T-cell (primary cell): ENCODE measurements around the gene PDSS2. TPM values are rescaled to one million over a fixed set of nuclear protein-coding genes. Genes with fewer than 3 reads are reported as not detected.

Source experiments
- ATAC-seq, 4 experiments: fragments of 200-7000 bp in 3 of 4; fragments of 150-1000 bp in 1 of 4; cut with Tn5 transposase; replicated peaks in 1 of 4; 1 replicate in 3 of 4; 2 replicates in 1 of 4; pipeline ENCODE4 v1.10.0; 2021; ENCODE audit warnings: moderate library complexity in 3 of 4, mild to moderate bottlenecking in 2 of 4, moderate number of reproducible peaks in 1 of 4
- CTCF ChIA-PET, 2 donors: fragments of 300-600 bp; sonication (Branson Sonifier 250); formaldehyde crosslinking; loops; one replicate each; lab custom pipeline; 2022; ENCODE audit warnings: antibody characterized with exemption in 2 of 2; lab: Charles Lee
- POLR2A ChIA-PET, 2 donors: fragments of 300-600 bp; sonication (Branson Sonifier 250); formaldehyde crosslinking; loops; one replicate each; lab custom pipeline; 2022; ENCODE audit warnings: antibody characterized with exemption in 2 of 2; lab: Charles Lee
- DNase-seq, 35 experiments: peaks; one replicate each; pipeline versions ENCODE4 v3.0.0 to v3.0.0-alpha.2; 2013 to 2023
- H3K27ac ChIP-seq: one replicate; pipeline ENCODE4 v1.5.1; 2013; ENCODE audit warnings: low read length
- H3K27me3 ChIP-seq, 2 experiments: replicated peaks in 1 of 2; 1 replicate in 1 of 2; 2 replicates in 1 of 2; pipeline versions ENCODE4 v1.6.1 to v1.7.0; 2013; ENCODE audit warnings: low read length in 1 of 2, mixed read lengths in 1 of 2; ENCODE audit not compliant: control insufficient read depth in 2 of 2, insufficient read depth in 2 of 2; ENCODE audit errors: extremely low read depth in 1 of 2
- H3K36me3 ChIP-seq, 2 donors: 1 replicate in 1 of 2; 2 replicates in 1 of 2; pipeline versions ENCODE4 v1.6.1 to v1.7.0; 2013; ENCODE audit warnings: low read length in 1 of 2; ENCODE audit not compliant: control insufficient read depth in 2 of 2, insufficient read depth in 1 of 2; ENCODE audit errors: extremely low read depth in 1 of 2
- H3K4me1 ChIP-seq, 2 experiments: 1 replicate in 1 of 2; 2 replicates in 1 of 2; pipeline versions ENCODE4 v1.6.1 to v1.7.0; 2013; ENCODE audit warnings: low read length in 2 of 2, mixed read lengths in 1 of 2; ENCODE audit not compliant: insufficient read depth in 2 of 2, control insufficient read depth in 1 of 2; ENCODE audit errors: extremely low read depth in 1 of 2
- H3K4me3 ChIP-seq, 2 donors: 1 replicate in 1 of 2; 2 replicates in 1 of 2; pipeline versions ENCODE4 v1.5.1 to v1.7.0; 2013; ENCODE audit warnings: mild to moderate bottlenecking in 2 of 2, low read length in 1 of 2, moderate library complexity in 1 of 2; ENCODE audit not compliant: control insufficient read depth in 1 of 2; ENCODE audit errors: extremely low read depth in 1 of 2
- H3K9me3 ChIP-seq: 2 replicates; pipeline ENCODE4 v1.7.0; 2013
- H3K27ac Mint-ChIP-seq, 2 donors: one replicate each; pipeline ENCODE4 v1.8.0; 2020 to 2021; ENCODE audit warnings: mild to moderate bottlenecking in 2 of 2, mixed read lengths in 2 of 2
- H3K27me3 Mint-ChIP-seq, 2 donors: one replicate each; pipeline ENCODE4 v1.8.0; 2021 to 2022; ENCODE audit warnings: mixed read lengths in 2 of 2
- H3K36me3 Mint-ChIP-seq: one replicate; pipeline ENCODE4 v1.8.0; 2021; ENCODE audit warnings: mixed read lengths
- H3K4me1 Mint-ChIP-seq, 3 donors: one replicate each; pipeline ENCODE4 v1.8.0; 2020 to 2022; ENCODE audit warnings: mixed read lengths in 3 of 3, mild to moderate bottlenecking in 1 of 3
- H3K4me3 Mint-ChIP-seq, 3 donors: one replicate each; pipeline ENCODE4 v1.8.0; 2020 to 2022; ENCODE audit warnings: mild to moderate bottlenecking in 3 of 3, mixed read lengths in 3 of 3, moderate library complexity in 3 of 3
- H3K9me3 Mint-ChIP-seq, 3 donors: one replicate each; pipeline ENCODE4 v1.8.0; 2020 to 2022; ENCODE audit warnings: mixed read lengths in 3 of 3
- WGBS: methylation state at CpG from one replicate; pipeline ENCODE4 v1.1.5; 2013; ENCODE audit warnings: missing lambda C conversion rate; ENCODE audit not compliant: insufficient coverage; 5-methylcytosine and 5-hydroxymethylcytosine counted together
- total RNA-seq, 35 experiments: library from RNA in 6 of 35; stranded (reverse) in 6 of 35; fragments of 120-200 nt in 1 of 35; gene quantifications; one replicate each; pipeline versions ENCODE4 v1.2.1 to v1.2.4 and lab custom pipeline; 2013 to 2026

The PDSS2 gene
- total RNA-seq, 5 donors from 2014 or later (not counting 1 experiment from before 2014, with no cell fraction given): 10.8 to 13.6 (median 11.8) TPM

GRCh38 chr6:107495196-107495643, 35.9 kb upstream of the PDSS2 start:
- Mint-ChIP-seq H3K27me3 (peaks cover 13 to 30% of the 10 kb centered on the region in 2 donors), H3K27ac (no peak overlapping the region), H3K36me3 (no peaks in the 10 kb centered on the region), H3K4me3 (no peak overlapping the region), H3K9me3 (no peaks in the 10 kb centered on the region), H3K4me1 (peaks cover 6 to 12% (median 11%) of the 10 kb centered on the region in 3 donors)
- Histone ChIP-seq H3K4me3 (no peak overlapping the region), H3K36me3 (no peaks in the 10 kb centered on the region), H3K4me1 (peaks cover 5 to 11% of the 10 kb centered on the region in 2 experiments), H3K9me3 (no peaks in the 10 kb centered on the region), H3K27ac (no peak overlapping the region), H3K27me3 (peaks cover 19 to 24% of the 10 kb centered on the region in 2 experiments)
- DNase-seq (no peak), ATAC-seq (no peak)
- ChIA-PET POLR2A (no interaction called here), CTCF (no interaction called here)
- WGBS: no CpG with 5 or more reads among the region's 7 CpGs

DNA sequence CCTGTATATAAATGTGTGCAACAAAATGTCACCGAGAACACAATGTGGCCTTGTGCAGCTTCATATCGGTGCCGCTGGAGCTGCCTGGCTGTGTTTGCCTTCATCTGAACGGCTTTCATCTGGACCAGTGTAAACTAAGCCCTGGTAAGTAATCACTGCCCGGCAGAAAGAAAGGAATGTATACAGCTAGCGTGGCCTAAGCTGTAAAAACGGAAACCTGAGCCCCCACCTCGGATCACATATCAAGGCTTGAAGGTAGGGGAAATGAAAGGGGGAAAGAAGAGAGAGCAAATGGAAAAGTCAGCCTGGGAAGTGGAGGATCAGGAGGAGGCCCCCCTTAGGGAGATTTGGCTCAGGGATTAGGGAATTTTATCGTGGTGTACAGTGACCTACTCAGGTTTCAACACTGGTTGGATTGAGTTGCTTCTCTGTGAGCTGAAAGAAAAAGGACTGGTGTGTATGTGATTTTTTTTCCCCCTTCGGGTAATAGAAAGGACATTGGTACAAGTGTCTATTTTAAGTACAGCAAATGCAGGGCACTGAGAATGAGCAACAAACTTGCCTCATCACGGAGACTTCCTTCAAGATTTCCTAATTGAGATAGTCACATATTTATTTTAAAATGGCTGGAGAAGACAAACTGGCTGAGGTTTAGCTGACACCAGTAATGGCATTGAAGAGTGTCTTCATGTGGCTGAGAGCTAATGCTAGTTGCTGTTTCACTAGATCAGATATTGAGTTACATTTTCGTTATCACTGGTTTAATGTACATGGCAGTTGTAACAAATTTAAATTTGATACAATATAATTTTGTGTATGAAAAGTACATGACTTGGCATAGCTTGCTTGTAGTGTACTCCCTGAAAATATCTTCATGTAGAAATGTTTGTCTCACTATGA, 34.0 kb upstream of the PDSS2 start:
- H3K4me1 ChIP-seq: peaks cover 13 to 24% of the 10 kb centered on the region in 2 experiments
- ChIA-PET CTCF (no interaction called here), POLR2A (no interaction called here)
- H3K27me3 Mint-ChIP-seq: peaks cover 17 to 32% of the 10 kb centered on the region in 2 donors
- no peaks in the 10 kb centered on the region for H3K36me3 Mint-ChIP-seq
- 60% methylated on average over 8 of the region's 12 CpGs for WGBS
- no peak overlapping the region for H3K27ac ChIP-seq
- H3K4me3 ChIP-seq: no peak overlapping the region
- no peak overlapping the region for H3K4me3 Mint-ChIP-seq
- H3K27ac Mint-ChIP-seq: no peak overlapping the region
- DNase-seq (no peak), ATAC-seq (no peak)
- H3K9me3 ChIP-seq: no peaks in the 10 kb centered on the region
- H3K4me1 Mint-ChIP-seq: peaks cover 13 to 20% (median 17%) of the 10 kb centered on the region in 3 donors
- H3K36me3 ChIP-seq: no peaks in the 10 kb centered on the region
- no peaks in the 10 kb centered on the region for H3K9me3 Mint-ChIP-seq
- H3K27me3 ChIP-seq: peaks cover 15 to 36% of the 10 kb centered on the region in 2 experiments

DNA sequence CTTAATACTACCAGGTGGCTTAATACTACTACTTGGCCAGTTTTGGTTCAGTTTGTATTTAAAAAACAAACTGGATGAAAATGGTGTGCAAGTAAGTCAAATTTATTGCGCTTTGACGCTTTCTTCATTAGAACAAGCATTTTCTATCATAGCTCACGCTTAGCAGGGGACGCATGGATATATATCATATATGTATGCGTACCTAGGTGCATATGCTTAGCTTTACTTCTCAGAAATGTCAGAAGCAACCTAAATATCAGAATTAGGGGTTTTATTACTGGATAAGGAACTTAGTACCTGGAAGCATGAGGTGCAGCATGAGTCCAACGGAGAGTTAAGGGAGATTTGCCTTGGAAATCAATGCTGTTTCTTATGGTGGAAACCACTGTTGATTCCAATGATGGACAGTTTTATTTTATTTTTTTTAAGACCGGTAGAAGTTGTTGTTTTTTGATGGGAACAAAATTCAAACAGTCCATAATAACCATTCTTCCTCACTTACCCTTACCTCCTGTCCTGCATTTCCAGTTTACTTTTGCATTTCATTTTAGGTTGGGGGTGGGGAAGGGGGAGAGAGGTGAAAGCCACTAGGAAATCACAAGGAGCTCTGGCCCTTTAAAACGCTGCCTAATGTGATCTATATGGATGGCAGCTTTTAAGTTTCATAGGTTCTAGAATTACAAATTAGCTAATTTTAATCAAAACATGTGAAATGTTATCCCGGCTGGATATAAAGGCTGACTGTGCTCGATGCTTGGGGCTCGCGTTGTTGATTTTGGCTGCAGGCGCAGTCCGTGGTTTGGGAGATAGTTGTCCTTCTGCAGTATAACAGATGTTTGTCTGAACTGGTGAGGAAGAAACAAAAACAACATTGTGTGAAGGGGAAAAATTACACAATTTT, 32.6 kb upstream of the PDSS2 start:
- Histone ChIP-seq H3K27ac (no peak overlapping the region), H3K4me3 (no peak overlapping the region), H3K27me3 (peaks cover 19 to 43% of the 10 kb centered on the region in 2 experiments), H3K36me3 (no peaks in the 10 kb centered on the region), H3K9me3 (no peaks in the 10 kb centered on the region), H3K4me1 (peaks cover 15 to 30% of the 10 kb centered on the region in 2 experiments)
- CTCF ChIA-PET: no interaction called here
- POLR2A ChIA-PET: interaction anchor here in 1 of 2 donors (0.6 kb wide), 1 partner anchor 134 kb away, joined by 4 read pairs; no protein-coding TSS in a partner anchor
- H3K9me3 Mint-ChIP-seq: no peaks in the 10 kb centered on the region
- peaks cover 23 to 41% of the 10 kb centered on the region in 2 donors for H3K27me3 Mint-ChIP-seq
- DNase-seq: no peak
- peak overlapping the region; percentile 82 to 84 (median 84) for H3K4me3 Mint-ChIP-seq
- H3K4me1 Mint-ChIP-seq: peaks cover 20 to 27% (median 25%) of the 10 kb centered on the region in 3 donors
- no peaks in the 10 kb centered on the region for H3K36me3 Mint-ChIP-seq
- no peak overlapping the region for H3K27ac Mint-ChIP-seq
- no peak for ATAC-seq
- WGBS: 63% methylated on average over 9 of the region's 14 CpGs

- POLR2A ChIA-PET: no interaction called here
- Histone ChIP-seq H3K4me3 (peak overlapping the region; percentile 56 to 98), H3K36me3 (no peaks in the 10 kb centered on the region), H3K9me3 (no peaks in the 10 kb centered on the region), H3K27me3 (peaks cover 19 to 51% of the 10 kb centered on the region in 2 experiments), H3K27ac (no peak overlapping the region), H3K4me1 (peaks cover 15 to 30% of the 10 kb centered on the region in 2 experiments)
- no peaks in the 10 kb centered on the region for H3K36me3 Mint-ChIP-seq
- no peak for ATAC-seq
- DNase-seq: peak in 5 of 35 experiments; percentile 3 to 10 (median 6)
- WGBS: 4% methylated on average over 33 of the region's 38 CpGs
- H3K9me3 Mint-ChIP-seq: no peaks in the 10 kb centered on the region
- no peak overlapping the region for H3K27ac Mint-ChIP-seq
- peaks cover 20 to 27% (median 25%) of the 10 kb centered on the region in 3 donors for H3K4me1 Mint-ChIP-seq
- H3K4me3 Mint-ChIP-seq: peak overlapping the region; percentile 82 to 84 (median 84)
- H3K27me3 Mint-ChIP-seq: peaks cover 28 to 49% of the 10 kb centered on the region in 2 donors
- CTCF ChIA-PET: no interaction called here
These were observed 31.8 kb upstream of the PDSS2 start for GRCh38 chr6:107491138-107491609.

DNA sequence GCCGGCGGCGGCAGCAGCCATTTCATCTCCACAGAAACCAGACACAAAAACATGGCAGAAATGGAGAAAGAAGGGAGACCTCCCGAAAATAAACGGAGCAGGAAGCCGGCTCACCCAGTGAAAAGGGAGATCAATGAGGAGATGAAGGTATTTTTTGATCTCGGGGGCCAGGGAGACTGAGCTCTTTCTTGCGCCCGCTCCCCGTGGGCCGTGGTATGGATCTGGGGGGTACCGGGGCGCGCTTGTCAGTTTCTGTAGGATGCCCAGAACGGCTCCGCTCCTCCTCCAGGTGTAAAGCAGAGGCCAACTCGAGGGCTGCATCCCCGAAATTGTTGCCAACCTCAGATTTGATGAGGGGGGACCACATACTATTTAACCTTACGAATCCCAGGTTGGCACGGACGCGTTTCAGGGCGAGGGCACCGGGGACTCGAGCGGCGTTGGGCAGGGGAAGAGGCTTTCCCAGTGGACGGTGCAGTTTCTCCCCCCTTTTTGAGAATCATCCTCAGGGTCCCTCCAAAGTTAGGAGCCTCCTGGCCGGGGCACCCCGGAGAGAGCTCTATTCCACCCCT, 31.3 kb upstream of the PDSS2 start:
- Mint-ChIP-seq H3K9me3 (no peaks in the 10 kb centered on the region), H3K4me3 (peak overlapping the region; percentile 82 to 84 (median 84)), H3K36me3 (no peaks in the 10 kb centered on the region), H3K4me1 (peaks cover 20 to 27% (median 25%) of the 10 kb centered on the region in 3 donors), H3K27ac (peak overlapping the region in 1 of 2 donors; percentile 28), H3K27me3 (peaks cover 32 to 53% of the 10 kb centered on the region in 2 donors)
- DNase-seq (peak in 3 of 35 experiments; percentile 1 to 16 (median 2)), ATAC-seq (peak; percentile 4 to 26 (median 20))
- 7% methylated on average over 14 of the region's 30 CpGs for WGBS
- Histone ChIP-seq H3K9me3 (no peaks in the 10 kb centered on the region), H3K27ac (no peak overlapping the region), H3K36me3 (no peaks in the 10 kb centered on the region), H3K4me1 (peaks cover 15 to 30% of the 10 kb centered on the region in 2 experiments), H3K27me3 (peaks cover 21 to 54% of the 10 kb centered on the region in 2 experiments), H3K4me3 (peak overlapping the region; percentile 56 to 98)
- POLR2A ChIA-PET: no interaction called here
- CTCF ChIA-PET: no interaction called here
